Naive thymus-derived CD8-positive, alpha-beta T cell (primary cell): ENCODE measurements around the gene WNK1. TPM values are rescaled to one million over a fixed set of nuclear protein-coding genes. Genes with fewer than 3 reads are reported as not detected.
"Not testable (repeated sequence)": the region's sequence is repeated elsewhere in the genome, so short reads cannot be mapped to it uniquely, and the experiment has no call there.

Experiments used
- ATAC-seq, 2 donors: fragments of 150-1000 bp; cut with Tn5 transposase in 1 of 2; sonication (Bioruptor Pico), chemical (Tn5 transposase) in 1 of 2; 1 replicate in 1 of 2; 2 replicates in 1 of 2; pipeline ENCODE4 v1.10.0; 2021; ENCODE audit warnings: mild to moderate bottlenecking in 2 of 2, moderate library complexity in 2 of 2
- POLR2A ChIA-PET: fragments of 350-600 bp; sonication (Branson Sonifier 250); formaldehyde crosslinking; loops from one replicate; lab custom pipeline; 2021; ENCODE audit warnings: antibody characterized with exemption; lab: Charles Lee
- DNase-seq, 10 donors: peaks; one replicate each; pipeline versions ENCODE4 v3.0.0 to v3.0.0-alpha.2; 2020 to 2022
- H3K27ac Mint-ChIP-seq, 10 donors: one replicate each; pipeline ENCODE4 v1.8.0; 2020 to 2022; ENCODE audit warnings: mild to moderate bottlenecking in 10 of 10, mixed read lengths in 10 of 10, moderate library complexity in 4 of 10, inconsistent platforms in 1 of 10
- H3K27me3 Mint-ChIP-seq, 5 donors: one replicate each; pipeline ENCODE4 v1.8.0; 2021 to 2022; ENCODE audit warnings: mixed read lengths in 5 of 5
- H3K36me3 Mint-ChIP-seq, 3 donors: one replicate each; pipeline ENCODE4 v1.8.0; 2020 to 2022; ENCODE audit warnings: mixed read lengths in 3 of 3, mild to moderate bottlenecking in 2 of 3, inconsistent platforms in 1 of 3
- H3K4me1 Mint-ChIP-seq, 4 donors: one replicate each; pipeline ENCODE4 v1.8.0; 2021 to 2022; ENCODE audit warnings: mixed read lengths in 4 of 4
- H3K4me3 Mint-ChIP-seq, 10 donors: one replicate each; pipeline ENCODE4 v1.8.0; 2020 to 2022; ENCODE audit warnings: mild to moderate bottlenecking in 10 of 10, mixed read lengths in 10 of 10, moderate library complexity in 6 of 10, inconsistent platforms in 1 of 10
- H3K9me3 Mint-ChIP-seq, 9 donors: one replicate each; pipeline ENCODE4 v1.8.0; 2020 to 2022; ENCODE audit warnings: mixed read lengths in 9 of 9, mild to moderate bottlenecking in 3 of 9, inconsistent platforms in 1 of 9, moderate library complexity in 1 of 9
- polyA plus RNA-seq, 3 donors: library from polyadenylated mRNA; unstranded; fragments of 300-500 nt; fragmentation: Illumina TruSeq; gene quantifications; one replicate each; pipeline ENCODE4 v1.2.3, GENCODE V29; 2021
- total RNA-seq, 8 experiments: library from RNA in 2 of 8; stranded (reverse) in 2 of 8; gene quantifications; one replicate each; pipeline ENCODE4 v1.2.3 and lab custom pipeline; 2021 to 2026

The WNK1 gene
- total RNA-seq (100 to 1,000 TPM; 142 to 158 TPM), polyA plus RNA-seq (10 to 100 TPM; 19.5 to 31.0 (median 26.7) TPM), total RNA-seq (lab: John Stamatoyannopoulos, UW) (221 to 423 (median 278) reads per million in 6 experiments)

- POLR2A ChIA-PET, result interaction anchor here (0.5 to 5.8 kb wide), 42 partner anchors 9 to 849 kb away, joined by 3 to 85 read pairs (median 5); partner anchors contain the start of genes FBXL14, KDM5A and RAD52
- Mint-ChIP-seq H3K36me3 (peaks cover 0 to 1% (median 0%) of the 10 kb centered on the region in 3 donors), H3K27ac (peak within 1 kb of the TSS; percentile 85 to 98 (median 94)), H3K4me3 (peak within 1 kb of the TSS in 9 of 10 donors; percentile 89 to 98 (median 96)), H3K4me1 (peaks cover 14 to 39% (median 32%) of the 10 kb centered on the region in 4 donors), H3K27me3 (no peaks in the 10 kb centered on the region), H3K9me3 (no peaks in the 10 kb centered on the region)
- DNase-seq (peak; percentile 94 to 98 (median 97)), ATAC-seq (peak; percentile 62 to 73)
These were observed at the start of gene WNK1 for GRCh38 chr12:751999-752694. Gene WNK1, plus strand, starts transcription at chr12:752579. Its CDS starts 987 bp downstream, at chr12:753566.

GRCh38 chr12:704516-705242 lies 47.7 kb upstream of the WNK1 start:
- no peaks in the 10 kb centered on the region for H3K27me3 Mint-ChIP-seq
- H3K4me3 Mint-ChIP-seq, result no peak overlapping the region
- no peak for DNase-seq
- ATAC-seq, result no peak
- H3K27ac Mint-ChIP-seq, result peak overlapping the region in 4 of 10 donors; percentile 24 to 65 (median 44)
- H3K36me3 Mint-ChIP-seq, result peaks cover 0 to 4% (median 0%) of the 10 kb centered on the region in 3 donors
- POLR2A ChIA-PET, result interaction anchor here (1.7 kb wide), 1 partner anchor 48 kb away, joined by 5 read pairs; the partner anchor contains the start of gene WNK1
- peaks cover 0 to 5% (median under 1%) of the 10 kb centered on the region in 9 donors for H3K9me3 Mint-ChIP-seq
- peaks cover 6 to 13% (median 10%) of the 10 kb centered on the region in 4 donors for H3K4me1 Mint-ChIP-seq

- peaks cover 4 to 16% (median 6%) of the 10 kb centered on the region in 4 donors for H3K4me1 Mint-ChIP-seq
- ATAC-seq, H3K27ac Mint-ChIP-seq, POLR2A ChIA-PET, H3K27me3 Mint-ChIP-seq, H3K9me3 Mint-ChIP-seq, H3K36me3 Mint-ChIP-seq, H3K4me3 Mint-ChIP-seq, DNase-seq: not testable (repeated sequence)
These were observed 44.3 kb upstream of the WNK1 start for GRCh38 chr12:708084-708483.

- Mint-ChIP-seq H3K9me3 (peaks cover 0 to 2% (median 0%) of the 10 kb centered on the region in 9 donors), H3K4me3 (no peak overlapping the region), H3K36me3 (no peaks in the 10 kb centered on the region), H3K4me1 (peaks cover 0 to 15% (median 2%) of the 10 kb centered on the region in 4 donors), H3K27ac (no peak overlapping the region), H3K27me3 (no peaks in the 10 kb centered on the region)
- POLR2A ChIA-PET, result interaction anchor here (1.1 kb wide), 1 partner anchor 42 kb away, joined by 5 read pairs; no protein-coding TSS in a partner anchor
- ATAC-seq, result no peak
- no peak for DNase-seq
These were observed 42.8 kb upstream of the WNK1 start for GRCh38 chr12:709455-710020.

DNA sequence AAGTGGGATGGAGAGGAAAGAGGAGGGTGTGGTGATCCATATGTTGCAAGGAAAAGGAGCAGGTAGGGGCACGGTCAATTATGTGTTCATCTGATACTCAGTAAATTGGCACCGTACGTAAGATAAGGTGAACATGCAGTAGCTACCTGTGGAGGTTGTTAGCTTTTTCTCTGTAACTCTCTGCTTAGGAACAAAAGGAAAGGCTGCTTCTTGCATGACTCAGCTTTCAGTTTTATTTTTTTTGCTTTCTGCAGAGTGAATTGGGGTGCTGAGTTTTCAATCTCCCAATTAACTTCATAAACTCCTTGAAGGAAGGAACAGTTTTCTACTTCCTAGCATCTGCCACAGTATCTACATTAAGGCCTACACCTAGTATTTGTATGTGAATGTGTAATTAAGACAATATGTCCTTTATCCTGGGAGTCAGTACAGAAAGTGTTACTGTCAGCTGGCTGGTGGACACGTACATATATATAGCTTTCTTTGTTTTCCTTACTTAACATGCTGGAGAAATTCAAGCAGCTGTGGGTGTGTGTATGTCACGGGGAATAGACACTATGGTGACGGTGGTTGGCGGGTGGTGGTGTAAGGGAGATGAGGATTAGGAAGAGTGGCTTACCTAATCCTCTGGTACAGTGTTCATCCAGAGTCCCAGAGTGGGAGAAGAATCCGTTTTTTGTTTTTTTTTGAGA lies 40.1 kb upstream of the WNK1 start:
- no peak for ATAC-seq
- H3K27ac Mint-ChIP-seq, result peak overlapping the region in 2 of 10 donors; percentile 19 to 58
- no peaks in the 10 kb centered on the region for H3K36me3 Mint-ChIP-seq
- POLR2A ChIA-PET, result interaction anchor here (0.6 kb wide), 1 partner anchor 17 kb away, joined by 3 read pairs; no protein-coding TSS in a partner anchor
- DNase-seq, result no peak
- H3K27me3 Mint-ChIP-seq, result no peaks in the 10 kb centered on the region
- peaks cover 5 to 25% (median 8%) of the 10 kb centered on the region in 4 donors for H3K4me1 Mint-ChIP-seq
- H3K9me3 Mint-ChIP-seq, result no peaks in the 10 kb centered on the region
- no peak overlapping the region for H3K4me3 Mint-ChIP-seq

DNA sequence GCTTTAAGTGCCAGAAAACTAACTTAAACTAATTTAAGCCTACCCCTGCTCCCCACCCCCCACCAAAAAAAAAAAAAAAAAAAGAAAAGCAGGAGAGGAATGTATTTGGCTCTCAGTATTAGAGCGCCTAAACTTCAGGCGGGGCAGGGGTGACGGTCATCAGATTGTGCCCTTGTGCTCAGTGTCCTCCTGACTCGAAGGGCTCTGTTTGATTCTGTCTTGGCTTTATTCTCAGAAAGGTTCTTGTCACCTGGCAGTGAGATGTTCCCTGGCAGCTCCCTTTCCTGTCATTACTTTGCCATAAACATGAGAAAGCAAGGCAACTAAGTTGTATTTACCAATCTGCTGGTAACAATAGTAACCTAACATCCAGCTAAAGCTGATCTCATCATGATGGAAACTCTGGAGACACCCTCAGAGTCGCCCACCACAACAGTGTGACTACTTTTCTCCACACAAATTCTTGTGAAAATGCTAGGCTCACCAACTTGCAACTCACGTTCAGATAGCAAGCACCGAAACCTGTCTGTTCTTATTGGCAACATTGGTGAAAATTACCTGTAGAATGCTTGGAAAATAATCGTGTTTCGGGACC lies 39.0 kb upstream of the WNK1 start:
- Mint-ChIP-seq H3K27me3 (no peaks in the 10 kb centered on the region), H3K27ac (peak overlapping the region in 1 of 10 donors; percentile 73), H3K36me3 (no peaks in the 10 kb centered on the region), H3K9me3 (no peaks in the 10 kb centered on the region), H3K4me3 (no peak overlapping the region), H3K4me1 (peaks cover 5 to 25% (median 8%) of the 10 kb centered on the region in 4 donors)
- ATAC-seq (no peak), DNase-seq (no peak)
- POLR2A ChIA-PET, result interaction anchor here (0.6 kb wide), 1 partner anchor 15 kb away, joined by 3 read pairs; no protein-coding TSS in a partner anchor

DNA sequence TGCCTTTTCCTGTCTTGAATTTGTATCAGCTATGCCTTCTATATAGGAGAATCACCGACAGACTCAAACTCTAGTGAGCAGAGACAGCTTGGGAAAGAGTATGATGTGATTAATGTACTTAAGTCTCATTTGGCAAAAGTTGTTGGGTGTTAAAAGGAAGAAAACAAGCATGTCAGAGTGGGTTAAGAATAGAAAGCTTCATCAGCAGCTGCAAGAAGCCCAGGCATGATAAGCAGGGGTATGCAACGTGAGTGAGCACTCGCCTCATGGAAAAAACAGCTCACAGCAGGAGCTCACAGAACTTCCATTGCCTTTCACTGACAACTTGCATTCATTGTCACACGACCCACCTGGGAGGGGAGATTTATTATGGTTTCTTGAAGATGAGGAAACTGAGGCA lies 35.9 kb upstream of the WNK1 start:
- Mint-ChIP-seq H3K36me3 (no peaks in the 10 kb centered on the region), H3K4me1 (peaks cover 20 to 52% (median 27%) of the 10 kb centered on the region in 4 donors), H3K27ac (peak overlapping the region in 4 of 10 donors; percentile 32 to 80 (median 51)), H3K9me3 (no peaks in the 10 kb centered on the region), H3K27me3 (no peaks in the 10 kb centered on the region), H3K4me3 (no peak overlapping the region)
- DNase-seq (no peak), ATAC-seq (no peak)
- POLR2A ChIA-PET, result interaction anchor here (3.2 kb wide), 1 partner anchor 36 kb away, joined by 9 read pairs; the partner anchor contains the start of gene WNK1

DNA sequence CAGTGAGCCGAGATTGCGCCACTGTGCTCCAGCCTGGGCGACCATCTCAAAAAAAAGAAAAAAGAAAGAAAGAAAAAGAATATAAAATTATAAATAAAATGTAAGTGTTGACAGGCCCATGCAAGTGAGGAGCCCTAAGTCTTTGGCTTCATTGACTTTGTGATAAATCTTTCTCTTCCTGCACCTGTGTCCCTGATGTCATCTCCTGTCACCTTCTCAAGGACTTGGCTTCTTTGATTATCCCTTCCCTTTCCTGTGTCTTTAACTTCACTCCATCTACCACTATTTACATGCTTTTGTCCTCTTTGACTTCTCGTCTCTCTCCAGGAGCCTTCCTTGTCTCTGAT lies 33.6 kb upstream of the WNK1 start:
- Mint-ChIP-seq H3K9me3 (no peaks in the 10 kb centered on the region), H3K36me3 (no peaks in the 10 kb centered on the region), H3K27me3 (no peaks in the 10 kb centered on the region), H3K4me3 (peak overlapping the region in 9 of 10 donors; percentile 5 to 74 (median 59)), H3K27ac (peak overlapping the region in 8 of 10 donors; percentile 49 to 87 (median 74)), H3K4me1 (peaks cover 20 to 57% (median 39%) of the 10 kb centered on the region in 4 donors)
- DNase-seq (no peak), ATAC-seq (no peak)
- POLR2A ChIA-PET, result interaction anchor here (3.0 kb wide), 1 partner anchor 33 kb away, joined by 15 read pairs; the partner anchor contains the start of gene WNK1

- no peaks in the 10 kb centered on the region for H3K36me3 Mint-ChIP-seq
- POLR2A ChIA-PET, result interaction anchor here (0.6 to 3.0 kb wide), 7 partner anchors 8 to 880 kb away, joined by 3 to 15 read pairs (median 4); partner anchors contain the start of gene WNK1
- peak overlapping the region; percentile 16 to 71 (median 51) for H3K4me3 Mint-ChIP-seq
- H3K27me3 Mint-ChIP-seq, result no peaks in the 10 kb centered on the region
- H3K4me1 Mint-ChIP-seq, result peaks cover 27 to 65% (median 54%) of the 10 kb centered on the region in 4 donors
- ATAC-seq, result no peak
- DNase-seq, result no peak
- peak overlapping the region in 8 of 10 donors; percentile 28 to 89 (median 65) for H3K27ac Mint-ChIP-seq
- H3K9me3 Mint-ChIP-seq, result no peaks in the 10 kb centered on the region
These were observed 32.0 kb upstream of the WNK1 start for GRCh38 chr12:720231-720941.

- POLR2A ChIA-PET, result interaction anchor here (1.6 kb wide), 1 partner anchor 29 kb away, joined by 6 read pairs; the partner anchor contains the start of gene WNK1
- Mint-ChIP-seq H3K36me3 (no peaks in the 10 kb centered on the region), H3K4me3 (peak overlapping the region in 9 of 10 donors; percentile 9 to 61 (median 49)), H3K27me3 (no peaks in the 10 kb centered on the region), H3K9me3 (no peaks in the 10 kb centered on the region), H3K4me1 (peaks cover 37 to 81% (median 77%) of the 10 kb centered on the region in 4 donors), H3K27ac (peak overlapping the region; percentile 53 to 95 (median 90))
- DNase-seq (peak in 2 of 10 donors; percentile 13 to 14), ATAC-seq (peak; percentile 38 to 60)
These were observed 28.1 kb upstream of the WNK1 start for GRCh38 chr12:724194-724855.
